ENCODE data around the gene NKTR. TPM values are rescaled to one million over a fixed set of nuclear protein-coding genes. Genes with fewer than 3 reads are reported as not detected.

NKTR gene
- total and polyA plus RNA-seq, 2 of the 13 experiments (the other 11 are each of a cell fraction or from before 2014, with no cell fraction given): 41.3 to 59.6 TPM

DNA sequence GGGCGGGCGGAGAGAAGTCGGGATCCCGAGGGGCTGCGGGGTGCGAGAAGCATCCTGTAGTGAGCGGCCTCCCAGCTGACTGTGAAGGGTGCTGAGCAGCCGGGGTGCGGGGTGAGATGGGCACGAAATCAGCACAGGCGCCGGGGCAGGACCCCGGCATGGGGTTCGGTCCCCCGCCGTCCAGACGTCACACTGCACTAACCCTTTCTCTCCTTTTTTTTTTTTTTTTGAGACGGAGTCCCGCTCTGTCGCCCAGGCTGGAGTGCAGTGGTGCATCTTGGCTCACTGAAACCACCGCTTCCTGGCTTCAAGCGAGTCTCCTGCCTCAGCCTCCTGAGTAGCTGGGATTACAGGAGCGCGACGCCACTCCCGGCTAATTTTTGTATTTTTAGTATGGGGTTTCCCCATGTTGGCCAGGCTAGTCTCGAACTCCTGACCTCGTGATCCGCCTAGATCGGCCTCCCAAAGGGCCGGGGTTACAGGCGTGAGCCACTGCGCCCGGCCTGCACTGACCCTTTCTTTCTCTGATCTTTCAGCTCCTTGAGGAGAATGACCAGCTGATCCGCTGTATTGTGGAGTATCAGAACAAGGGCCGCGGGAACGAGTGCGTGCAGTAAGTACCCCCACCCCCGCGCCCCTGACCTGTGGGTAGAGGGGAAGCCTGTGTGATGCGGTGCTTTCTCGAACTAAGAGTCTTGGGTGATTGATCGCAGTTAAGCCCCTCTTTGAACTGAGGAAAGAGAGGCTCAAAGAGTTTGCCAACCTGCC, 9.3 kb upstream of the NKTR start (continued):
- TF ChIP-seq, protein P1, sequence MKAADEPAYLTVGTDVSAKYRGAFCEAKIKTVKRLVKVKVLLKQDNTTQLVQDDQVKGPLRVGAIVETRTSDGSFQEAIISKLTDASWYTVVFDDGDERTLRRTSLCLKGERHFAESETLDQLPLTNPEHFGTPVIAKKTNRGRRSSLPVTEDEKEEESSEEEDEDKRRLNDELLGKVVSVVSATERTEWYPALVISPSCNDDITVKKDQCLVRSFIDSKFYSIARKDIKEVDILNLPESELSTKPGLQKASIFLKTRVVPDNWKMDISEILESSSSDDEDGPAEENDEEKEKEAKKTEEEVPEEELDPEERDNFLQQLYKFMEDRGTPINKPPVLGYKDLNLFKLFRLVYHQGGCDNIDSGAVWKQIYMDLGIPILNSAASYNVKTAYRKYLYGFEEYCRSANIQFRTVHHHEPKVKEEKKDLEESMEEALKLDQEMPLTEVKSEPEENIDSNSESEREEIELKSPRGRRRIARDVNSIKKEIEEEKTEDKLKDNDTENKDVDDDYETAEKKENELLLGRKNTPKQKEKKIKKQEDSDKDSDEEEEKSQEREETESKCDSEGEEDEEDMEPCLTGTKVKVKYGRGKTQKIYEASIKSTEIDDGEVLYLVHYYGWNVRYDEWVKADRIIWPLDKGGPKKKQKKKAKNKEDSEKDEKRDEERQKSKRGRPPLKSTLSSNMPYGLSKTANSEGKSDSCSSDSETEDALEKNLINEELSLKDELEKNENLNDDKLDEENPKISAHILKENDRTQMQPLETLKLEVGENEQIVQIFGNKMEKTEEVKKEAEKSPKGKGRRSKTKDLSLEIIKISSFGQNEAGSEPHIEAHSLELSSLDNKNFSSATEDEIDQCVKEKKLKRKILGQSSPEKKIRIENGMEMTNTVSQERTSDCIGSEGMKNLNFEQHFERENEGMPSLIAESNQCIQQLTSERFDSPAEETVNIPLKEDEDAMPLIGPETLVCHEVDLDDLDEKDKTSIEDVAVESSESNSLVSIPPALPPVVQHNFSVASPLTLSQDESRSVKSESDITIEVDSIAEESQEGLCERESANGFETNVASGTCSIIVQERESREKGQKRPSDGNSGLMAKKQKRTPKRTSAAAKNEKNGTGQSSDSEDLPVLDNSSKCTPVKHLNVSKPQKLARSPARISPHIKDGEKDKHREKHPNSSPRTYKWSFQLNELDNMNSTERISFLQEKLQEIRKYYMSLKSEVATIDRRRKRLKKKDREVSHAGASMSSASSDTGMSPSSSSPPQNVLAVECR (CRISPR knock-in tag; IDR thresholded peaks at IDR 0.05; ENCODE audit: borderline replicate concordance): 0 out of 2 replicates have a peak, but pooled peaks have one; percentile 33
- TF ChIP-seq ZNF274 (CRISPR knock-in tag; IDR thresholded peaks at IDR 0.05) (no peak), NR2F1 (CRISPR knock-in tag; IDR thresholded peaks at IDR 0.05) (no peak), ZNF792 (CRISPR knock-in tag; IDR thresholded peaks at IDR 0.05) (no peak), ETS1 (CRISPR knock-in tag; IDR thresholded peaks at IDR 0.05) (no peak), HES4 (CRISPR knock-in tag; IDR thresholded peaks at IDR 0.05; ENCODE audit: borderline replicate concordance) (peak; percentile 41; the same call in 1 of the 2 replicates), MED13 (CRISPR knock-in tag; IDR thresholded peaks at IDR 0.05) (peak; percentile 58; the same call in 1 of the 2 replicates), EED (CRISPR knock-in tag; IDR thresholded peaks at IDR 0.05) (no peak), ZBTB42 (CRISPR knock-in tag; IDR thresholded peaks at IDR 0.05) (0 out of 2 replicates have a peak, but pooled peaks have one; percentile 31), GZF1 (CRISPR knock-in tag; IDR thresholded peaks at IDR 0.05) (0 out of 2 replicates have a peak, but pooled peaks have one; percentile 37), SYNCRIP (IDR thresholded peaks at IDR 0.05; ENCODE audit: insufficient read depth, low read depth, low read length) (no peak), ZNF562 (CRISPR knock-in tag; IDR thresholded peaks at IDR 0.05; ENCODE audit: borderline replicate concordance) (no peak), PHF20 (CRISPR knock-in tag; IDR thresholded peaks at IDR 0.05) (0 out of 2 replicates have a peak, but pooled peaks have one; percentile 6), ZBTB21 (CRISPR knock-in tag; IDR thresholded peaks at IDR 0.05) (no peak), KLF6 (CRISPR knock-in tag; IDR thresholded peaks at IDR 0.05) (no peak)
- TF ChIP-seq, protein P2, sequence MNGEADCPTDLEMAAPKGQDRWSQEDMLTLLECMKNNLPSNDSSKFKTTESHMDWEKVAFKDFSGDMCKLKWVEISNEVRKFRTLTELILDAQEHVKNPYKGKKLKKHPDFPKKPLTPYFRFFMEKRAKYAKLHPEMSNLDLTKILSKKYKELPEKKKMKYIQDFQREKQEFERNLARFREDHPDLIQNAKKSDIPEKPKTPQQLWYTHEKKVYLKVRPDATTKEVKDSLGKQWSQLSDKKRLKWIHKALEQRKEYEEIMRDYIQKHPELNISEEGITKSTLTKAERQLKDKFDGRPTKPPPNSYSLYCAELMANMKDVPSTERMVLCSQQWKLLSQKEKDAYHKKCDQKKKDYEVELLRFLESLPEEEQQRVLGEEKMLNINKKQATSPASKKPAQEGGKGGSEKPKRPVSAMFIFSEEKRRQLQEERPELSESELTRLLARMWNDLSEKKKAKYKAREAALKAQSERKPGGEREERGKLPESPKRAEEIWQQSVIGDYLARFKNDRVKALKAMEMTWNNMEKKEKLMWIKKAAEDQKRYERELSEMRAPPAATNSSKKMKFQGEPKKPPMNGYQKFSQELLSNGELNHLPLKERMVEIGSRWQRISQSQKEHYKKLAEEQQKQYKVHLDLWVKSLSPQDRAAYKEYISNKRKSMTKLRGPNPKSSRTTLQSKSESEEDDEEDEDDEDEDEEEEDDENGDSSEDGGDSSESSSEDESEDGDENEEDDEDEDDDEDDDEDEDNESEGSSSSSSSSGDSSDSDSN (CRISPR knock-in tag; IDR thresholded peaks at IDR 0.05): 0 out of 2 replicates have a peak, but pooled peaks have one; percentile 1
- TF ChIP-seq, protein P3, sequence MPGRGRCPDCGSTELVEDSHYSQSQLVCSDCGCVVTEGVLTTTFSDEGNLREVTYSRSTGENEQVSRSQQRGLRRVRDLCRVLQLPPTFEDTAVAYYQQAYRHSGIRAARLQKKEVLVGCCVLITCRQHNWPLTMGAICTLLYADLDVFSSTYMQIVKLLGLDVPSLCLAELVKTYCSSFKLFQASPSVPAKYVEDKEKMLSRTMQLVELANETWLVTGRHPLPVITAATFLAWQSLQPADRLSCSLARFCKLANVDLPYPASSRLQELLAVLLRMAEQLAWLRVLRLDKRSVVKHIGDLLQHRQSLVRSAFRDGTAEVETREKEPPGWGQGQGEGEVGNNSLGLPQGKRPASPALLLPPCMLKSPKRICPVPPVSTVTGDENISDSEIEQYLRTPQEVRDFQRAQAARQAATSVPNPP (CRISPR knock-in tag; IDR thresholded peaks at IDR 0.05): no peak
- TF ChIP-seq, protein P4, sequence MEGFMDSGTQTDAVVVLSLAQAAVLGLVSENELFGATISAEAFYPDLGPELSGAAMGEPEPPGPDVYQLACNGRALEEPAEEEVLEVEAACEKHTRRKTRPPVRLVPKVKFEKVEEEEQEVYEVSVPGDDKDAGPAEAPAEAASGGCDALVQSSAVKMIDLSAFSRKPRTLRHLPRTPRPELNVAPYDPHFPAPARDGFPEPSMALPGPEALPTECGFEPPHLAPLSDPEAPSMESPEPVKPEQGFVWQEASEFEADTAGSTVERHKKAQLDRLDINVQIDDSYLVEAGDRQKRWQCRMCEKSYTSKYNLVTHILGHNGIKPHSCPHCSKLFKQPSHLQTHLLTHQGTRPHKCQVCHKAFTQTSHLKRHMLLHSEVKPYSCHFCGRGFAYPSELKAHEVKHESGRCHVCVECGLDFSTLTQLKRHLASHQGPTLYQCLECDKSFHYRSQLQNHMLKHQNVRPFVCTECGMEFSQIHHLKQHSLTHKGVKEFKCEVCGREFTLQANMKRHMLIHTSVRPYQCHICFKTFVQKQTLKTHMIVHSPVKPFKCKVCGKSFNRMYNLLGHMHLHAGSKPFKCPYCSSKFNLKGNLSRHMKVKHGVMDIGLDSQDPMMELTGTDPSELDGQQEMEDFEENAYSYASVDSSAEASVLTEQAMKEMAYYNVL (CRISPR knock-in tag; IDR thresholded peaks at IDR 0.05; ENCODE audit: borderline replicate concordance): no peak
